HG02798 (cell line): ENCODE measurements around the gene SNX1.
A peak's percentile ranks its signal among the peaks of the same experiment; 100 is the strongest.

Experiments used
- ATAC-seq: cut with Tn5 transposase; IDR thresholded peaks from one replicate; pipeline ENCODE4 v1.9.1; 2021; ENCODE audit warnings: mild to moderate bottlenecking; ENCODE audit not compliant: unreplicated experiment, poor library complexity

SNX1 gene

GRCh38 chr15:64144192-64144564 is 48.4 kb downstream of the SNX1 start:
- no peak for ATAC-seq

- peak; percentile 64 for ATAC-seq
Measured at GRCh38 chr15:64144565-64145281, 48.9 kb downstream of the SNX1 start.

GRCh38 chr15:64146041-64146440 is 50.3 kb downstream of the SNX1 start:
- ATAC-seq, result no peak

- no peak for ATAC-seq
Measured at GRCh38 chr15:64146520-64146884, 50.7 kb downstream of the SNX1 start.

GRCh38 chr15:64146885-64147681 is 51.3 kb downstream of the SNX1 start:
- ATAC-seq, result no peak

- no peak for ATAC-seq
Measured at GRCh38 chr15:64148168-64148567, 52.4 kb downstream of the SNX1 start.

GRCh38 chr15:64148581-64148980 is 52.8 kb downstream of the SNX1 start:
- ATAC-seq, result no peak

- no peak for ATAC-seq
Measured at GRCh38 chr15:64149424-64149823, 53.6 kb downstream of the SNX1 start.

- ATAC-seq, result no peak
Measured at GRCh38 chr15:64149893-64150578, 54.3 kb downstream of the SNX1 start.

- peak; percentile 8 for ATAC-seq
Measured at GRCh38 chr15:64151727-64152506, 56.1 kb downstream of the SNX1 start, which contains the start of gene SNX22. SNX22 (plus strand) TSS chr15:64151731; CDS start chr15:64151776, 45 bp downstream.

- ATAC-seq, result peak; percentile 15
Measured at GRCh38 chr15:64152507-64153387, 57.0 kb downstream of the SNX1 start.

- ATAC-seq, result peak; percentile 66
Measured at GRCh38 chr15:64153480-64154367, 57.9 kb downstream of the SNX1 start.

- no peak for ATAC-seq
Measured at GRCh38 chr15:64155802-64156651, 60.2 kb downstream of the SNX1 start.

- no peak for ATAC-seq
Measured at GRCh38 chr15:64156652-64157331, 61.0 kb downstream of the SNX1 start.

- ATAC-seq, result no peak
Measured at GRCh38 chr15:64157599-64158125, 61.9 kb downstream of the SNX1 start.

- ATAC-seq, result no peak
Measured at GRCh38 chr15:64158363-64159134, 62.8 kb downstream of the SNX1 start.
